Memory B cell (primary cell): ENCODE measurements around the gene RYR2.
"Not testable (repeated sequence)": the region's sequence is repeated elsewhere in the genome, so short reads cannot be mapped to it uniquely, and the experiment has no call there.

Source experiments
- ATAC-seq: fragments of 150-1000 bp; cut with Tn5 transposase; 2 replicates; pipeline ENCODE4 v1.10.0; 2021; ENCODE audit warnings: low read depth, mild to moderate bottlenecking, moderate library complexity
- DNase-seq, 2 donors: peaks; one replicate each; pipeline ENCODE4 v3.0.0; 2022; ENCODE audit warnings: low spot score in 2 of 2
- H3K27ac Mint-ChIP-seq: one replicate; pipeline ENCODE4 v1.8.0; 2022; ENCODE audit warnings: mild to moderate bottlenecking, moderate library complexity, mixed read lengths
- H3K27me3 Mint-ChIP-seq: one replicate; pipeline ENCODE4 v1.8.0; 2022; ENCODE audit warnings: mixed read lengths
- H3K36me3 Mint-ChIP-seq: one replicate; pipeline ENCODE4 v1.8.0; 2022; ENCODE audit warnings: mild to moderate bottlenecking, mixed read lengths
- H3K4me1 Mint-ChIP-seq: one replicate; pipeline ENCODE4 v1.8.0; 2022; ENCODE audit warnings: mixed read lengths
- H3K4me3 Mint-ChIP-seq: one replicate; pipeline ENCODE4 v1.8.0; 2022; ENCODE audit warnings: mild to moderate bottlenecking, moderate library complexity, mixed read lengths
- H3K9me3 Mint-ChIP-seq: one replicate; pipeline ENCODE4 v1.8.0; 2022; ENCODE audit warnings: mixed read lengths

The RYR2 gene

DNA sequence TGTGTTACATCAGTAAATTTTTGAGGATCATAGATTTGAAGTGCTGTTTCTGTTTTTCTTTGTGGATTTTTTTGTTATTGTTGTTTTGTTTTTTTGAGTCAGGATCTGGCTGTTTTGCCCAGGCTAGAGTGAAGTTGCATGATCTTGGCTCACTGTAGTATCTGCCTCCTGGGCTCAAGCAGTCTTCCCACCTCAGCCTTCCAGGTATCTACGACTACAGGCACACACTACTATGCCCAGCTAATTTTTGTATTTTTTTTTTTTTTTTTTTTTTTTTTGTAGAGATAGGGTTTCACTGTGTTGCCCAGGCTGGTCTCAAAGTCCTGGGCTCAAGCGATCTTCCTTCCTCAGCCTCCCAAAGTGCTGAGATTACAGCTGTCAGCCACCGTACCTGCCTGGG lies 236.0 kb downstream of the RYR2 start:
- not testable (repeated sequence) for H3K36me3 Mint-ChIP-seq, H3K4me1 Mint-ChIP-seq, ATAC-seq, DNase-seq, H3K27ac Mint-ChIP-seq, H3K27me3 Mint-ChIP-seq, H3K4me3 Mint-ChIP-seq, H3K9me3 Mint-ChIP-seq

DNA sequence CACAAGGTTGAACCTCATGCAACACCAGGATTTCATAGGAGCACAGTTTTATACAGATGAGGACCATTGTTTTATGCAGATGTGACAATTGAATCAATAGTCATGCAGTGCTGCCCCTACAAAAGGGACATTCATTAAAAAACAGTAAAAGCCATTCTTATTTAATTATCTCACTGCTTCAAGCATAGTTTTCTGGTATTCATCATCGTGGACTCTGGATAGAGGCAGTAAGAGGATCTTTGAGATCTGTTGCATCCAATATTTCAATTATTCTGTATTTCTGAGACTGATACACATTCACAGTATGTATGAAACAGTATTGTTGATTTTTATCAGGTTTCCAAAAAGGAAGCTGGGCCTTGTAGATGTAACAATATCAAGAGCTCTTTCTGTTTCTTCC lies 237.6 kb downstream of the RYR2 start:
- DNase-seq (no peak), ATAC-seq (no peak)
- H3K4me1 Mint-ChIP-seq, result no peaks in the 10 kb centered on the region
- no peak overlapping the region for H3K4me3 Mint-ChIP-seq
- H3K27ac Mint-ChIP-seq, result no peak overlapping the region
- H3K27me3 Mint-ChIP-seq, result no peaks in the 10 kb centered on the region
- no peaks in the 10 kb centered on the region for H3K36me3 Mint-ChIP-seq
- no peaks in the 10 kb centered on the region for H3K9me3 Mint-ChIP-seq

DNA sequence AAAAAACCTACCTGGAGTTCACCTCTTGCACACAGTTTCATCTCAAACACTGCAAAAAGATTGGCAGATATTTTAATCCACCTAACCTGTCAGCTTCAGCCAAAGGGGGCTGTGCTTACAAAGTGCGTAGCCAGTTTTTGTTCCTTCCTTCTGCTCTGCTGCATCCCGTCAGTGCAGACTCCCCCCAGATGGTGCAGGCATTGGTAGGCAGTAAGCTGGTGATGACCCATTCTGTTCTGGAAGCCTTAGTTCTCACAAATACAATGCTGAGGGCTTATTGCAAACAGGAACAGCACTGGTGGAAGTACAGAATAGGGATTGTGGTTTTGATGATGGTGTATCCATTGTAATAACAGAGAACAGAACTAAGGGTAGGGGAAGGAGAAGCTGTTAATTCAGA lies 239.5 kb downstream of the RYR2 start:
- Mint-ChIP-seq H3K36me3 (no peaks in the 10 kb centered on the region), H3K27me3 (no peaks in the 10 kb centered on the region), H3K27ac (no peak overlapping the region), H3K9me3 (peaks cover 3% of the 10 kb centered on the region), H3K4me3 (no peak overlapping the region), H3K4me1 (no peaks in the 10 kb centered on the region)
- ATAC-seq (no peak), DNase-seq (no peak)

DNA sequence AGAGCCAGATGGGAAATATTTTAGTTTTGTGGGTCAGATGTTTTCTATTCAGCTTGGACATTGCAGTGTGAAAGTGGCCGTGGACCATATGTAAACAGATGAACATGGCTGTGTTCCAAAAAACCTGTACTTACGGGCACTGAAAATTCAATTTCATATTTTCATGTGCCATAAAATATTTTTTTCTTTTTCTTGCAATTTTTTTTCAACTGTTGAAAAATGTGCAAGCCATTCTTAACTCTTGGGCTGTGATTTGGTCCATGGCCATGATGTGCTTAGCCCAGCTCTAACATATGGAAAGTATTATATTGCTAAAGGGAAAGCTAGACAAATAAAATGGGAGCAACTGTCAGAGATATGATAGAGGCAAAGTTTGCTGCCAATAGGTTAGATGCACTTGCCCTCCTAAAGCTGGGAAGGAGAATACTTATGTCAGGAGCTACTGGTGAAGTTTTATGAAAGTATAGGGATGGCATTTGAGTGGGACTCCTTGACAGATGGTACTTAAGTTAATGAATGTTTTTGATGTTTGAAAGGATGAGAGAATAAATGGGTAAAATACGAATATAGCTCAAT lies 240.3 kb downstream of the RYR2 start:
- no peaks in the 10 kb centered on the region for H3K4me1 Mint-ChIP-seq
- peaks cover 3% of the 10 kb centered on the region for H3K9me3 Mint-ChIP-seq
- no peak overlapping the region for H3K27ac Mint-ChIP-seq
- no peaks in the 10 kb centered on the region for H3K27me3 Mint-ChIP-seq
- no peak overlapping the region for H3K4me3 Mint-ChIP-seq
- no peak for DNase-seq
- H3K36me3 Mint-ChIP-seq, result no peaks in the 10 kb centered on the region
- ATAC-seq, result no peak

DNA sequence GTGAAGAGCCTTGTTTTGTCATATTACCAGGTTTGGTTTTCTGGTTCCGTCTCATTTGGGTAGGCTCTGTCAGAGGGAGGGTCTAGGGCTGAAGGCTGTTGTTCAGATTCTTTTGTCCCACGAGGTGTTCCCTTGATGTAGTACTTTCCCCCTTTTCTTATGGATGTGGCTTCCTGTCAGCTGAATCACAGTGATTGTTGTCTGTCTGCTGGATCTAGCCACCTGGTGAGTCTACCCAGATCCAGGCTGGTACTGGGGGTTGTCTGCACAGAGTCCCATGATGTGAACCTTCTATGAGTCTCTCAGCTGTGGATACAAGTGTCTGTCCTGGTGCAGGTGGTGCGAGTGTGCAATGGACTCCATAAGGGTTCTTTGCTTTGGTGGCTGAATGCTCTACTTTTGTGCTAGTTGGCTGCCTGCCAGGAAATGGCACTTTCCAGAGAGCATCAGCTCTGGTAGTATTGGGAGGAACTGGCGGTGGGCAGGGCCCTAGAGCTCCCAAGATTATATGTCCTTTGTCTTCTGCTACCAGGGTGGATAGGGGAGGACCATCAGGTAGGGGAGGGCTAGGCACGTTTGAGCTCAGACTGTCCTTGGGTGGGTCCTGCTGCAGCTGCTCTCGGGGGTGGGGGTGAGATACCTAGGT lies 246.0 kb downstream of the RYR2 start:
- Mint-ChIP-seq H3K4me1 (no peaks in the 10 kb centered on the region), H3K9me3 (peaks cover 3% of the 10 kb centered on the region), H3K27ac (no peak overlapping the region), H3K36me3 (no peaks in the 10 kb centered on the region), H3K4me3 (no peak overlapping the region), H3K27me3 (peaks cover 3% of the 10 kb centered on the region)
- DNase-seq (no peak), ATAC-seq (no peak)

DNA sequence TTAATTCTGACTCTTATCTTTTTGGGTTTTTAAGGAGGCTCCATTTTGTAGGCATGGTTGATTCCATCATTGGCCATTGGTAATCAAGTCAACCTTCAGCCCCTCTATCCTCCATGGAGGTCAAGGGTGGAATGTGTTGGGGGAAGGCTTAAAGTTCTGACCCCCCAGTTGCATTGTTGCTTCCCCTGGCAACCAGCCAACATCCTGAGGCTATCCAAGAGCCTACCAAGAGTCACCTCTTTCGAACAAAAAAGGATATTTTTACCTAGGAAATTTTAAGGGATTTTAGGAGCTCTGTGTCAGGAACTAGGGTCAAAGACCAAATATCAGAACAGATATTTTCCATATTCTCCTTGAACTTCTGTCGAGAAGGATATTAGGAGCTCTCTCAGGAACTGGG lies 251.8 kb downstream of the RYR2 start:
- H3K4me3 Mint-ChIP-seq, result no peak overlapping the region
- H3K36me3 Mint-ChIP-seq, result no peaks in the 10 kb centered on the region
- peaks cover 4% of the 10 kb centered on the region for H3K9me3 Mint-ChIP-seq
- H3K27me3 Mint-ChIP-seq, result peaks cover 3% of the 10 kb centered on the region
- H3K27ac Mint-ChIP-seq, result no peak overlapping the region
- H3K4me1 Mint-ChIP-seq, result no peaks in the 10 kb centered on the region
- ATAC-seq (no peak), DNase-seq (no peak)

DNA sequence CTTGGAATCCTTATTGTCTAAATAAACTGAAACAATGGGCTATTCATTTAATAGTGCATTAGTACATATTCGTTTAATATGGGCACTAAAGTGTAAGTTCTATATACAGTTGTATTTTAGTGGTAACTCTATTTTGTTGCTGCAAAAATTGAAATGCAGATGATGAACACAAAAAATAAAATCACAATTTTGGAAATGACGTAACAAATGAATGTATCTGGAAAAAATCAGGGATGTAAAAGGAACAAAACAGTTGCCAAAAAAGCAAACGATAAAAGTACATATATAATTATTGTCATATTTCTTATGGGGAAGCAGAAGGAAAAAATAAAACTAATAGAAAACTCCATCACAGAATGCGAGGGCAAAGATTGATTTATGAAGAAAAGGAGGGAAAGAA lies 254.9 kb downstream of the RYR2 start:
- Mint-ChIP-seq H3K27ac (no peak overlapping the region), H3K36me3 (no peaks in the 10 kb centered on the region)

DNA sequence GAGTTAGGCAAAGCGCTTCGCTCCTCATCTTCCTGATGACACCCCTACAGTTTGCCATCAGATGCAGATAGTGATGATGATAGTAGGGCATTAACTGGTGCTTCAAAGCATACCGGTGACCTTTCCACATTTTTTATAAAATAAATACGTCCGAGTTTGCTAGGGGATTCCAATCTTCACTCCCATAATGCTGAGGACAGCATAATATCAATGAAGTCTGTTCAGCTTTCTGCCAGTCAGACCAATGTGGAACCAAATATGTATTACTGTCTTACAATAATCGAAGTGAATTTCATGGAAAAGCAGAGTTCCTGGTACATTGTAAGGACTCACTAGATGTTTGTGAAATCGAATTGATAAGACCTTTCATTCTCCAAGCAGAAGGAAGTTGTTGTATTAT lies 258.7 kb downstream of the RYR2 start:
- ATAC-seq (no peak), DNase-seq (no peak)
- H3K27ac Mint-ChIP-seq, result no peak overlapping the region
- H3K4me3 Mint-ChIP-seq, result no peak overlapping the region
- H3K27me3 Mint-ChIP-seq, result no peaks in the 10 kb centered on the region
- H3K36me3 Mint-ChIP-seq, result no peaks in the 10 kb centered on the region
- H3K9me3 Mint-ChIP-seq, result peaks cover 4% of the 10 kb centered on the region
- no peaks in the 10 kb centered on the region for H3K4me1 Mint-ChIP-seq

More for the DNA sequence above, 254.9 kb downstream of the RYR2 start:
- Mint-ChIP-seq H3K4me3 (no peak overlapping the region), H3K4me1 (no peaks in the 10 kb centered on the region), H3K27me3 (no peaks in the 10 kb centered on the region), H3K9me3 (peaks cover 4% of the 10 kb centered on the region)
- ATAC-seq (no peak), DNase-seq (no peak)

DNA sequence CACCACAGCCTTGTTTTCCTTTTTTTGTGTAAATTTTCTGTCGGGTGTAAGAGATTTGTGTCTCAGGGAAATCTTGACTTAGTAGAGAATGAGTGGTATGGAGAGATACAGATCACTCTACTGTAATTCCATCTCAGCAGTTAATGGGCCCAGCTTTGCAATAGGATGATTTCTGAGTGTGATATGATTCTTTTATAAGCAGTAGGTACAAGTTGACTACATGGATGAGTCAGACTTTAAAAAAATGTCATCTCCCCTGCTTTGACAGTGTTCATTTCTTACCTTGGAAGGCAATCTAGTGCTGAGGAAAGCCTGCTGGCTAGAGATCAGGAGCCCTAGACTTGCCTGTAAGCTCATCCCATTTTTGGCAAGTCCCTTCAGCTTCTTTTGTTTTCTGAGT lies 261.9 kb downstream of the RYR2 start:
- Mint-ChIP-seq H3K27ac (no peak overlapping the region), H3K36me3 (no peaks in the 10 kb centered on the region), H3K4me1 (no peaks in the 10 kb centered on the region), H3K9me3 (no peaks in the 10 kb centered on the region), H3K27me3 (no peaks in the 10 kb centered on the region), H3K4me3 (no peak overlapping the region)
- DNase-seq (no peak), ATAC-seq (no peak)

DNA sequence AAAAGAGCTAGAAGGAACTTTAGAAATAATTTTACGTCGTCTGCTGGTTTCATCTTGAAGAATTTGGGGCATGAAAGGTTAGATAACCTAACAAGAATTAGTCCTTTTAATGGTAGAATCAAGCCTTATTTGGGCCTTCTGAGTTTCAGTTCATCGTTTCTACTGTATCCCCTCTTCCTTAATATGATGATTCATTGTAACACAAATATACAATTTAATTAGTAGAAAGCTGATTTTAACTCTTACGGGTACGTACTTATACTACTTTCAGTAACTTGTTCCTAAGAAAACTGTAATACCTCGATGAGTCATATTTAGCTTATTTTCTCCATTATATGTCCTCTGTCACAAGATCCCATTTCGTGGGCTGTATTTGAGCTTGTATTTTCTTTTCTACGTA lies 264.7 kb downstream of the RYR2 start:
- peaks cover under 1% of the 10 kb centered on the region for H3K9me3 Mint-ChIP-seq
- DNase-seq, result no peak
- no peaks in the 10 kb centered on the region for H3K4me1 Mint-ChIP-seq
- ATAC-seq, result no peak
- H3K4me3 Mint-ChIP-seq, result no peak overlapping the region
- H3K27ac Mint-ChIP-seq, result no peak overlapping the region
- H3K27me3 Mint-ChIP-seq, result no peaks in the 10 kb centered on the region
- no peaks in the 10 kb centered on the region for H3K36me3 Mint-ChIP-seq

DNA sequence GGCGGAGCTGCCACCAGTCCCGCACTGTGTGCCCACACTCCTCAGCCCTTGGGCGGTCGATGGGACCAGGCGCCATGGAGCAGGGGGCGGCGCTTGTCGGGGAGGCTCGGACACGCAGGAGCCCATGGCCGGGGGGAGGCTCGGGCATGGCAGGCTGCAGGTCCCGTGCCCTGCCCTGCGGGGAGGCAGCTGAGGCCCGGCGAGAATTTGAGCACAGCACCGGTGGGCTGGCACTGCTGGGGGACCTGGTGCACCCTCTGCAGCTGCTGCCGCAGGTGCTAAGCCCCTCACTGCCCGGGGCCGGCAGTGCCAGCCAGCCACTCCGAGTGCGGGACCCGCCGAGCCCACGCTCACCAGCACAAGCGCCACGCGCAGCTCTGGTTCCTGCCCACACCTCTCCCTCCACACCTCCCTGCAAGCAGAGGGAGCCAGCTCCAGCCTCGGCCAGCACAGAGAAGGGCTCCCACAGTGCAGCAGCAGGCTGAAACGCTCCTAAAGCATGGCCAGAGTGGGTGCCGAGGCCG lies 267.7 kb downstream of the RYR2 start:
- H3K9me3 Mint-ChIP-seq, result peaks cover 6% of the 10 kb centered on the region
- no peak overlapping the region for H3K4me3 Mint-ChIP-seq
- no peak for DNase-seq
- no peaks in the 10 kb centered on the region for H3K36me3 Mint-ChIP-seq
- no peak for ATAC-seq
- no peaks in the 10 kb centered on the region for H3K27me3 Mint-ChIP-seq
- no peaks in the 10 kb centered on the region for H3K4me1 Mint-ChIP-seq
- no peak overlapping the region for H3K27ac Mint-ChIP-seq

DNA sequence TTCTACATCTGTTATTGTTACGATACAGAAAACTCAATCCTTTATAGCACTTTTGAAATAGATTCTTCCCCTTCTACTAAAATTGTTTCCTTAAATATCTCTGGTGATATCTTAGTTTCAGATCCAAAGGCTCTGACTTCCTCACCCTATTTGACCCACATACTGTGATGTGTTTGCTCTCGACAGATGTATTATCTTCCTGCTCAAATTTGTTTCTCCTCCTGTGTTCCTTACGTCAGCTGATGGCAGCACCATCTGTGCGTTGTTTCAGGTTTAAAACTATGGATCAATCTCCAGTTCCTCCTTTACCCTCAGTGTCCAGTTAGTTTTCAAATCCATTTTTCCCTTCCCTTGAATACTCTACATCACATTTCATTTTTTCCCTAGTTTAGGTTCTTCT lies 274.4 kb downstream of the RYR2 start:
- Mint-ChIP-seq H3K27me3 (no peaks in the 10 kb centered on the region), H3K4me3 (no peak overlapping the region), H3K36me3 (no peaks in the 10 kb centered on the region), H3K4me1 (no peaks in the 10 kb centered on the region), H3K9me3 (peaks cover 6% of the 10 kb centered on the region), H3K27ac (no peak overlapping the region)
- ATAC-seq (no peak), DNase-seq (no peak)

DNA sequence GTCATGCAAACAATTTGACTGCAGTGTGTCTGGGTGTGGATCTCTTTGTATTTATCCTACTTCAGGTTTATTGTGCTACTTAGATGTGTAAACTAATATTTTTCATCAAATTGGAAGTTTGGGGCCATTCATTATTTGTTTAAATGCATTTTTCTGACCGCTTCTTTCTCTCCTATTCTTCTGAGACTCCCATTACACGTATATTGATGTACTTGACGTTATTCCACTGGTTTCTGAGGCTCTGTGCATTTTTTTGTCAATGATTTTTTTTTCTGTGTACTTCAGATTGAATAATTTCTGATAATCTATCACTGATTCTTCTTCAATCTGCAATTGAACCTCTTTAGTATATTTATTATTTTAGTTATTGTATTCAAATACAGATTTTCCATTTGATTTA lies 276.8 kb downstream of the RYR2 start:
- Mint-ChIP-seq H3K27ac (no peak overlapping the region), H3K4me1 (no peaks in the 10 kb centered on the region), H3K27me3 (no peaks in the 10 kb centered on the region)

DNA sequence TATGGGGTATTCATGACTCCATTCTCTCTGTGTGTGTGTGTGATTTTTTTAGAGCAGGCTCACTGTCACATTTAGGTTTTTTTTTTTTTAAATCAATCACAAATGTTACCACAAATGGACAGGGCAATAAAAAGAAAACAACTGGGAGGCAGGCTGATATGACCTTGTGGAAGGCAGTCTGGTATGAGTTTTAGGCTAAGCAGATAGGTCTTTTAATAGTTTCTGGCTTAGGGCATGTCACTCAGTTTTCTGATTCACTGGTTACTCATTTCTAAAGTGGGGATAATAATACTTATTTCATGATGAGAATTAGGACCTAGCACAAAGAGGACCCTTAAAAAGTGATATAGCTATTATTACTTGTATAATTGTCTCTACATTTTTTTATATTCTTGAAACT lies 278.9 kb downstream of the RYR2 start:
- Mint-ChIP-seq H3K4me3 (no peak overlapping the region), H3K4me1 (no peaks in the 10 kb centered on the region), H3K27ac (no peak overlapping the region), H3K9me3 (no peaks in the 10 kb centered on the region), H3K27me3 (no peaks in the 10 kb centered on the region), H3K36me3 (no peaks in the 10 kb centered on the region)
- ATAC-seq, result no peak
- DNase-seq, result no peak

More for the DNA sequence above, 276.8 kb downstream of the RYR2 start:
- no peak for ATAC-seq
- H3K4me3 Mint-ChIP-seq, result no peak overlapping the region
- H3K9me3 Mint-ChIP-seq, result no peaks in the 10 kb centered on the region
- H3K36me3 Mint-ChIP-seq, result no peaks in the 10 kb centered on the region
- no peak for DNase-seq

DNA sequence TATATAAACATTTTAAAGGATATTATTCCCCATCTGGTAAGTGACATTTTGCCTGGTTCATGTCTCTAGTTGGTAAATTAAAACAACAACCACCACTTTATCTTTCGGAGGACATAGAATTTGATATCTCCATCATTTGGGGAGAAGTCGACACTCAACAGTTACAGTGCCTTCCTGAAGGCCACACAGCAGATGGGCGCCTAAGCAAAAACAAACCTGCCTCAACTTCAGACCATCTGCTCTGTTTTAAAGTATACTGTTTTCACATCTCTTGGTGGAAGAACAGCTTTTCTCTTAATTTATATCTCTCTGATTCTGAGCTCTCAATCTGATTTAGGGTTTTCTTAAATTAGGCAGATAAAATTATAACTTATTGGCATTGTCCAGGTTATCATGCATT lies 282.2 kb downstream of the RYR2 start:
- no peaks in the 10 kb centered on the region for H3K27me3 Mint-ChIP-seq
- H3K27ac Mint-ChIP-seq, result no peak overlapping the region
- ATAC-seq, result no peak
- no peak for DNase-seq
- H3K4me3 Mint-ChIP-seq, result no peak overlapping the region
- no peaks in the 10 kb centered on the region for H3K9me3 Mint-ChIP-seq
- H3K36me3 Mint-ChIP-seq, result no peaks in the 10 kb centered on the region
- H3K4me1 Mint-ChIP-seq, result no peaks in the 10 kb centered on the region
